DMS114 treated with DMSO at 0.1 percent for 48 hours (cell line): ENCODE results near the gene NDUFV2.

ENCODE experiments used
- DNase-seq: peaks from one replicate; lab custom pipeline; 2025; ENCODE audit not compliant: unreplicated experiment; lab: John Stamatoyannopoulos, UW

The NDUFV2 gene

GRCh38 chr18:9115984-9116383, 13.5 kb downstream of the NDUFV2 start:
- no peak for DNase-seq

GRCh38 chr18:9117980-9118841, 15.7 kb downstream of the NDUFV2 start:
- no peak for DNase-seq

DNA sequence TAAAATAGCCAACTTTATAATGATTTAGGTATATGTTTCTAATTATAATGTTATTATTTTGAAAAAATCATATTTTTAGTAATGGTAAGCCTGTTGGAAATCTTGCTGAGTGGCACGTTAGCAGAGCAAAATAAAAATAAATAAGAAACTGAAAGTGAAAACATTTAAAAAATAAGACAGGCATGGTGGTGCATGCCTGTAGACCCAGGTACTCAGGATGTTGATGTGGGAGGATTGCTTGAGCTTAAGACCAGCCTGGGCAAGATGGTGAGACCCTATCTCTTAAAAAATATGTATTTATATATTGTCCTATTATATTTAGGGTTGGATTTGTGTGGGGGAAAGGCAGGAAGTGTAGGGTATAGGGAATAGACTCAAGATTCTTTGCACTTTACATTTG, 18.3 kb downstream of the NDUFV2 start:
- no peak for DNase-seq

DNA sequence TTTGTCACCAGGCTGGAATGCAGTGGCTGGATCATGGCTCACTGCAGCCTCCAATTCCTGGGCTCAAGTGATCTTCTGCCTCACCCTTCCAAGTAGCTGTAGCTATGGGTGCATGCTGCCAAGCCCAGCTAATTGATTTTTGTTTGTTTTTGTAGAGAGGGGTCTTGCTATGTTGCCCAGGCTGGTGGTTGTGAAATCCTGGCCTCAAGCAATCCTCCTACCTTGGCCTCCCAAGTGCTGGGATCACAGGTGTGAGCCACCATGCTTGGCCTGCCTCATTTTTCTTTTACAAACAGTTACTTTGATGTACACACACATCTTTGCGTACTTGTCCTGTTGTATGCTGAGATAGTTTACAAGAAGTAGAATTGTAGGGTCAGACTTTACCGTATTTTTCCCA, 21.0 kb downstream of the NDUFV2 start:
- no peak for DNase-seq

DNA sequence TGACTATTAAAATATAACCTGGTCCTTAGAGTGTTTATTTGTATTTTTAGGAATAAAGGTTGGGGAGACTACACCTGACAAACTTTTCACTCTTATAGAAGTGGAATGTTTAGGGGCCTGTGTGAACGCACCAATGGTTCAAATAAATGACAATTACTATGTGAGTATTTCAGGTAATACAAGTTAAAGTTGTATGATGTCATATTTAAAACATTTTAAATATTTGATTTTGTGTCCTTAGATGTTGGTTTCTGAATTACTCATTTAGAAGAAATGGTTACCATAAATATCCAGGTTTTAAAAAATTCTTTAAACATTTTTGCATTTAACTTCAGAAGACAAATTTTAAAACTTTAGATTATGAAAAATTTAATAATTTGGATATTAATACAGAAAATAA, 22.3 kb downstream of the NDUFV2 start:
- no peak for DNase-seq

DNA sequence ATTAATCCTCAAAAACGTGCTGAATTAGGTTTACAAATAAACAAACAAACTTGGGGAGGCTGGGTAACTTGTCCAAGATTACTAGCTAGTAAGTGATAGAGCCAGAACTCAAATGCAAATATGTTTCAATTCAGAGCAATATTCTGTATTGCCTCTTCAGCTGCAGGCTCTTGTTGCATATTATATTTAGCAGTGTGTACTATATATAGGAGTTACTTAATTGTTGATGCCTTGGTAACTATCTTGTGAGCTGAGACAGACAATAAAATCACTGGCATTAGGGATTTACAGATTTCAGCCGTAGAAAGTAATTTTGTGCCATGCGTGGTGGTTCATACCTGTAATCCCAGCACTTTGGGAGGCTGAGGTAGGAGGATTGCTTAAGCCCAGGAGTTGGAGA, 23.8 kb downstream of the NDUFV2 start:
- no peak for DNase-seq

GRCh38 chr18:9130195-9130594, 27.7 kb downstream of the NDUFV2 start:
- DNase-seq = no peak

DNA sequence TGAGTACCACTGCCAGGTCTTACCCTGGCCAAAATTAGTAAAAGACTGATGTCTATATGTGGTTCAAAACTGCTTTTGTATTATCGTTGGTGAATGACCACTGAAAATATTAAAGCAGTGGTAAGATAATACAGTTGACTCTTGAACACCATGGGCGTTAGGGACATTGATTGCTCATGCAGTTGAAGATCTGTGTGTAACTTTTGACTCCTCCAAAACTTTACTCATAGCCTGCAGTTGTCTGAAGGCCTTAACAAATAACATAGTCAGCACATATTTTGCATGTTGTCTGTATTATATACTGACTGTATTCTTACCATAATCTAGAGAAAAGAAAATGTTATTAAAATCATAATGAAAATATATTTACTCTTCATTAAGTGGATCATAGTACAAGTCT, 28.3 kb downstream of the NDUFV2 start:
- no peak for DNase-seq

DNA sequence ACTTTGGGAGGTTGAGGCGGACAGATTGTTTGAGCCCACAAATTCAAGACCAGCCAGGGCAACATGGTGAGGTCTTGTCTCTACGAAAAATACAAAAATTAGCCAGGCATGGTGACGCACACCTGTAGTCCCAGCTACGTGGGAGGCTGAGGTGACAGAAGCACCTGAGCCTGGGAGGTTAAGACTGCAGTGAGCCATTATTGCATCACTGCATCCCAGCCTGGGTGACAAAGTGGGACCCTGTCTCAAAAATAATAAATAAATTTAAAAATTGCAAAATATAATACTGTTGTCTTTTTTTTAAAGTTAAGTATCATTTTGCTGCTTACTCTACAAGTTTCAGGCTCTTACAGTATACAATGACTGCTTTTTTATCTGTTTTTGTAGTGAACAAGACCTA, 30.1 kb downstream of the NDUFV2 start:
- DNase-seq = no peak

GRCh38 chr18:9133225-9133624, 30.7 kb downstream of the NDUFV2 start:
- no peak for DNase-seq

DNA sequence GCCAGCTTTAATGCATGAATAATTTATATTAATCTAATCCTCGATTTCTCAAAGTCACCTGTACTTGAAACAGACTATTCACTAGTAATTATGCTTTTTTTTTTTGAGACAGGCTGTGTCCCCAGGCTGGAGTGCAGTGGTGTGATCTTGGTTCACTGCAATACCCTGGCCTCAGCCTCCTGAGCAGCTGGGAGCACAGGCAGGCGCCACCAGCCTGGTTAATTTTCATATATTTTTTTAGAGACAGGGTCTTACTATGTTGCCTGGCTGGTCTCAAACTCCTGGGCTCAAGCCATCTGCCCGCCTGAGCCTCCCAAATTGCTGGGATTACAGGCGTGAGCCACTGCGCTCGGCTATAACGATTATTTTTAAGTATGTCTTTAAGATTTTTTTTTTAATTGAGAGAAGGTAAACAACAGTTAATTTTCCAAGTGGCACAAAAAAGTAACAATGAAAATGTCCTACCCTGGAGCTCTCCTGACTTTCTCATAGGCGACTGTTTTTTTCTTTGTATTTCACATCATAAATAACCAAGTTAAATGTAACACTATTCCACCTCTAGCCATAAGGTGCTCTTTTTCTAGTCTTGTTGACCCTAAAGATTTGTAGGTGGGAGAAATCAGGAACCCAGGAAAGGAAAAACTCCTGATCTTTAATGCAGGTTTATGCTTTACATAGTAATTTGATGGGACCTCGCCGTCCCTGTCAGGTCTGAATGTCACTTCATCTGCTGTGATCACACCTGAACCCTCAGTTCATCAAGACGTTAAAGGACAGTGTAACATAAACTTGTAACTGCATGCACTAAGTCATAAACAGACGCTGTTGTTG, 32.8 kb downstream of the NDUFV2 start:
- DNase-seq = peak; percentile 12

DNA sequence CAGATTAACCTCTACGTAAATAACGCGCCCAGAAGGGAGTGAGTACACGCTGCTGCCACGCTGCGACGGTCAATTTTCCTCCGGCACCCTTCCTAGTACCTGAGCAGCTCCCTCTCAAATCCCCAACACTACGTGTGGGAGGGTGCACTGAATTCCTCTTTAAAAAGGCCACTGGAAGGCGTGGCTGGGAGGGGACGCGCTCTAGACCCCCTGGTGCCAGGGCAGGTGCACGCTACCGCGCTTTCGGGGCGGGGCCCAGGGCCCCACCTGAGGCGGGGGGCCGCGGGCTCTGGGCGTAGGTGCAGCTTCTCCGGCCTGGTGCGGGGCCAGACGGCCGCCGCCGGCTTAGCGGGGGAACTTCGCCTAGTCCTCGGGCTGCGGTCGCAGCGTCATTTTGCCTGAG, 33.4 kb downstream of the NDUFV2 start:
- DNase-seq = peak; percentile 13

DNA sequence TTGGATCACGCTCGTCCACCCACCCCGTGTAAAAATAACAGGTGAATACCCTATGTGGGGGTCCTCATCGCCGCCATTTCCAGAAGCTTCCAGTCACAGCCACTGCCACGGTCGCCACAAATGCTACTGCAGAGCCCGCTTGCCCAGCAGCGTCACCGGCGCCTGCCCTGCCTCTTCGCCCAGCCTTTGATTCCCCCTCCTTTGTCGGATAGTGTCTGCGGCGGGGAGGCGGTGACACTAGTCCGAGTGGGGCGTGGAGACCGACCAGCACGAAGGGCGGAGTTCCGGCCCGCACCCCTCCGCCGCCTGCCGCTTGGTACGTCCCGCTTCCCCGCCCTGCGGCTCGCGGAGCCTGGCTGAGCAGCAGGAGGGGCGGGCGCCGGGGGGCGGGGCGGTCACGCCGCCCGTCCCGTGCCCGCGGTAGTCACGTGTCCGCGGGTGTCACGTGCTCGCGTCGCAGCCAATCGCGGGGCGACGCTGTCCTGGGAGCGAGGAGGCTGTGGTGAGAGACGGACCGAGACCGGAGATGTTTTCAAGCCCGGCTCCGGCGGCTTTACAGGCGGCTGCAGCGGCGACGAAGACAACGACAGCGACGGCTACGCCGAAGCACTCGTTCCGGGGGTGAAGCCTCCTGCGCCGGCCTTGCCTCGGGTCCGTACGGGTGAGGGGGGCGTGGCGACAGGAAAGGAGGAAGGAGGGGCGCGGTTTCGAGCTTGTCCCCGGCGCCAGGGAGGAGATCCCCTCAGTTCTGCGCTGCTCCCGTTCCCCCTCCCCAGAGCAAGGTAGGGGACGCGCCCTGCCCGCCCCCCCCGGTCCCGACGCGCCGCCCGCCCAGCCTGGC, 34.0 kb downstream of the NDUFV2 start, which contains the start of gene ANKRD12:
Gene ANKRD12 (plus strand): TSS at position 467 of the 841 bp plus-strand sequence. CDS start 45,652 bp downstream, outside the sequence.
- DNase-seq = peak; percentile 79

DNA sequence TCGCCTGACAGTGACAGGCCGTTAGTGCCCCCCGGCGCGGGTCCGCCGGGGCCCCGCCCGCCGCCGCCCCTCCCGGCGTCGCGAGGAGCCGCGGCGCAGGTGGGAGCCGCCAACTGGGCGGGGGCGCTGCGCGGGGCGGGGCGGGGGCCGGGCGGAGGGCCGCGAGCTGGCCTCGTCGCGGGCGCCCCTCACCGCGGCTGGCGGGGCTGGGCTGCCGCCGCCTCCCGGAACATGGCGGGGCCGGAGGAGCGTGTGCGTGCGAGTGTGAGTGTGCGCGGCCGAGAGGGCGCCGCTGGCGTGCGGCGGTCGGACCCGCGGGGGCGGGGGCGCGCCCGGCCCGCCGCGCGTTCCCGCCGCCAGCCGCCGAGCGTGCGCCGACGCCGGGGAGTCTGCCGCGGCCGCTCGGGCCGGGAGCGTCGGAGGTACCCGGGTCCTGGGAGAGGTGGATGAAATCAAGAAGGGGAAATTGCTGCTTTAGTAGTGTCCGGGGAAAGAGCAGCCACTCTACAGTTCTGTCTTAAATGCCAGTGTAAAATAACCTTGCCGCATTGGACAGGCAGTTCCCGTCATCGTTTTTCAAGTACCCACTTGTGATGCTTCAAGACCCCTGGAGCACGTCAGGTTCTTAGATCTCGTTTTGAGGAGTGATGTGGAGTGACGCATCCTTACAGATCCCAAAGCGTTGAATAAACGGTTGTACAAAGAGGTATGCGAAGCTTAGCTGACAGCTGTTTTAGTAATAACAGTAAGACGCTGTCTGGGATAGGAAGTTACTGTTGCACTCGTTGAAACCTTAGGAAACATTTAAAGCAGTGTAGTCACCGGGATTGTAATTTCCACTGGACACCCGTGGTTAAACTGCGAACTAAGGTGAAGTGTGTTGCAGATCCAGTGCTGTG, 34.9 kb downstream of the NDUFV2 start:
- DNase-seq = peak; percentile 43

DNA sequence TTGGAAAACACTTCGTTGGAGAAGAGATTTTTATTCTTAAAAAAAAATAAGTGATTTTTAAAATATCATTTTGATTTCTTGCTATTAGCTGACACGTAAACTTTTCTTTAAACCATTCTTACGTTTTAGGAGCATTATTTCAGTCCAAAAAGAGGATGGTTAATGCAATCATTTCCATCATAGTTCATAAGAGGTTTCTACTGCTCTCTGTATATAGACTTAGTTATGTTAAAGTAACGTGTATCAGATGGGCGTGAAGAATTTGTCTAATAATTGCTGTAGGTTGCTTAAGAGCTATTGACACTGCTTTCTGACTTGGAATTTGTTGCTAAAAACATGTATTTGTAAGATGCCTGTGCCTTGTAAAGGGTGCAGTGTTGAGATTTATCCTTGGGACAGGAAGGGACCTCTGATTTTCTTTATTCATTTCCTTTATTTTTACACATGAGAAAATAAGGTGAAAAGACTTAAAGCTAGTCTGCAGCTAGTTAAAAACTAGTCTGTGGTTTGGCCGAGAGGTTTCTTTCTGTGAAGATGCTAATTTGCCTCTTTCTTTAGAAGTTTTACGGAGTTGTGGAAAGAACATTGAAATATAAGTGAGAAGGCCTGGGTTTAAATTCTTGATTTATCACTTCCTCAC, 37.0 kb downstream of the NDUFV2 start:
- DNase-seq = no peak

GRCh38 chr18:9140381-9140780, 37.9 kb downstream of the NDUFV2 start:
- no peak for DNase-seq

DNA sequence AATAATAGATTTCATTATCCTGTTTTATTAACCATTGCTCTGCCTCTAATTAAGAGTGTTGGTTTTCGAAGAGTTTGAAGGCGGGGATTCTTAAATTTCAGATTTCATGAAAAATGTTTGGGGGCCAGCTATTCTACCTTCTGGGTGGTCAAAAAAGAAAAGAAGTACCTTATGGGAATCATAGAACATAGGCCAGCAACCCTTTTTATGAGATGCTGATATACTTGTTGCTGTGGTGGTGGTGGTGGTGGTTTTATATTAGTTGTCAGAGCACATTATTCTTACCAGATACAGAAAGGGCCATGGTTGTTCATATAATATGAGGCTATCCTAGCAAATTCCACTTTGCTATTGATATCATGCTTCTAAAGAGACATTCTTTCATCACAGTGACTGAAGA, 38.5 kb downstream of the NDUFV2 start:
- no peak for DNase-seq

GRCh38 chr18:9146224-9146623, 43.7 kb downstream of the NDUFV2 start:
- DNase-seq = no peak

- peak; percentile 33 for DNase-seq
Measured at GRCh38 chr18:9147440-9148202, 45.1 kb downstream of the NDUFV2 start.
